ENCODE results near the gene TSPAN18. TPM values are rescaled to one million over a fixed set of nuclear protein-coding genes. Genes with fewer than 3 reads are reported as not detected.
A peak's percentile ranks its signal among the peaks of the same experiment; 100 is the strongest.

TSPAN18 gene
- total RNA-seq, 1 experiment from 2014 or later: not detected

GRCh38 chr11:44780940-44781631 lies 54.3 kb downstream of the TSPAN18 start:
- in situ Hi-C loops (cut with HindIII; ENCODE audit: low pct_unique_long_range_greater_than_20kb, low sequenced_read_pairs): no loop called here
- no peak for DNase-seq (ENCODE audit: low read depth, low spot score)

DNA sequence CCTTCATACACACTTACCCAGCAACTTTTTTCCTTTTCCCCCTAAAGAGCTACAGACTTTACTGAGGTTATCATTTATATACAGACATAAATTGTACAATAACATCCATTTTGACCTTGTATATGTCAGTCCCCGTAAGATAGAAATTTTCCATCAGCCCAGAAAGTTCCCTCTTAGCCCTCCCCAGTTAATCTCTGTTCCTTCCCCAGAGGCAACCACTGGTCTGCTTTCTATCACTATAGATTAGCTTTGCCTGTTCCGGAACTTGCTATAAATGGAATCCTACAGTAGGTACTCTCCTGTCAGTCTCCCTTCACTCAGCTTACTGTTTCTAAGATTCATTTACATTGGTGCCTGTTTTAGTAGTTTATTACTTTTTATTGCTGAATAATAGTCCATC lies 54.9 kb downstream of the TSPAN18 start:
- in situ Hi-C loops (cut with HindIII; ENCODE audit: low pct_unique_long_range_greater_than_20kb, low sequenced_read_pairs): no loop called here
- no peak for DNase-seq (ENCODE audit: low read depth, low spot score)

GRCh38 chr11:44782478-44782877 lies 55.7 kb downstream of the TSPAN18 start:
- in situ Hi-C loops (cut with HindIII; ENCODE audit: low pct_unique_long_range_greater_than_20kb, low sequenced_read_pairs): no loop called here

DNA sequence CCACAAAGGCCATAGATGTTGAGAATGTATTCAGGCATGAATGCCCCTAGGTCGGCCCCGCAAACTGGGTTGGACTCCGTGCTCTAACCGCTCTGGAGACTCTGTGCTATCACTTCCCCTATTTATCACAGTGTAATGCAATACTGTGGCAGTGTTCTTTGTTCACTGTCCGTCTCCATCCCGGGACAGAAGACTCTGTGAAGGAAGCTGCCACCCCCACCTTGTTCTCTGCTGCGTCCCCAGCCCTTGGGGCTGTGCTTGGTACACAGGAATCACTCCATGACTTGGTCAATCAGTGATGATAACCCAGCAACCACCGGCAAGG lies 57.6 kb downstream of the TSPAN18 start:
- in situ Hi-C loops (cut with HindIII; ENCODE audit: low pct_unique_long_range_greater_than_20kb, low sequenced_read_pairs): no loop called here
- no peak for DNase-seq (ENCODE audit: low read depth, low spot score)

More at GRCh38 chr11:44782478-44782877, 55.7 kb downstream of the TSPAN18 start:
- DNase-seq (ENCODE audit: low read depth, low spot score): no peak

GRCh38 chr11:44784851-44785250 lies 58.1 kb downstream of the TSPAN18 start:
- in situ Hi-C loops (cut with HindIII; ENCODE audit: low pct_unique_long_range_greater_than_20kb, low sequenced_read_pairs): no loop called here
- no peak for DNase-seq (ENCODE audit: low read depth, low spot score)

GRCh38 chr11:44785856-44786607 lies 59.3 kb downstream of the TSPAN18 start:
- peak; percentile 28 for DNase-seq (ENCODE audit: low read depth, low spot score)
- in situ Hi-C loops (cut with HindIII; ENCODE audit: low pct_unique_long_range_greater_than_20kb, low sequenced_read_pairs): no loop called here

- no peak for DNase-seq (ENCODE audit: low read depth, low spot score)
- in situ Hi-C loops (cut with HindIII; ENCODE audit: low pct_unique_long_range_greater_than_20kb, low sequenced_read_pairs): no loop called here
Measured at GRCh38 chr11:44787070-44787469, 60.3 kb downstream of the TSPAN18 start.

DNA sequence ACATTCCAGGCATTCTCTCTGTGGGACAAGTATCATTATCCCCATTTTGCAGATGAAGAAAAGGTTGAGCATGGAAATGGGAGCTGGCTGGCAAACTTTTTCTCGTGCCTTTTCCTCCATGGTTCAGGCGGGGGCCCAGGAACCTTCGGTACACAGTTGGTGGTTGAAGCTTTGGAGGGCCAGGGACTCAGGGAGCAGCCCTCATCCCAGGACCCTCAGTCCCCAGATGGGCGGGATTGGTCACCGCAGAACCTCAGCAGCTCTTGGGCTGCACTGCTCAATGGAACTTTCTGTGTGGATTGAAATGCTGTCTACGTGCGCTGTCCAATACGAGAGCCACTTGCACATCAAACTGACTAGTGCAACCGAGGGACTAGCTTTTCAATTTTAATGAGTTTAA lies 61.2 kb downstream of the TSPAN18 start:
- DNase-seq (ENCODE audit: low read depth, low spot score): no peak
- in situ Hi-C loops (cut with HindIII; ENCODE audit: low pct_unique_long_range_greater_than_20kb, low sequenced_read_pairs): no loop called here

DNA sequence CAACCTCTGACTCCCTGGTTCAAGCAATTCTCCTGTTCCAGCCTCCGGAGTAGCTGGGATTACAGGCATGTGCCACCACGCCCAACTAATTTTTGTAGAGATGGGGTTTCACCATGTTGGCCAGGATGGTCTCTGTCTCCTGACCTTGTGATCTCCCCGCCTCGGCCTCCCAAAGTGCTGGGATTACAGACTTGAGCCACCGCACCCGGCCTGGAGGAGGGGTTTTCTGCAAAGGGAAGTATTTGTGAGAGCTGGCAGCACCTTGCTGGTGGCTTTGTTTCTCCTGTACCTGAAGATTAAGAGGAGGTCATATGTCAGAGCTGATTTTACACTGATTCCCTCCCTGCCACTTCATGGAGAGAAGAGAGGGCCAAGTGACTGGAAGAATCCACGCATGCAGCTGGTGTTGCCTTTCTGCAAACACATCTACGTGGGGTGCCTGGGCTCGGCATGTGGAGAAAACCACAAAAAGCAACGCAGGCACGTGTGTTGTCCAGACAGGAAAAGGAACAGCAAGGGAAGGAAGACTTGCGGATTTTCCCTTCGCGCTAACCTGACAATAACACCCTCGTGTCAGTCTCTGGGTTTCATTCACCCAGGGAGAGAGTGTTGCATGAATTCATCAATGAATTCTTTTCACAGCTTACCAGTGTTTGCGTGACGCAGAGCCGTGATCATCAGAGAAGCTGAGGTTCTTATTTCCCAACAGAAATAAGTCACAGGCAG lies 61.9 kb downstream of the TSPAN18 start:
- DNase-seq (ENCODE audit: low read depth, low spot score): peak; percentile 2
- in situ Hi-C loops (cut with HindIII; ENCODE audit: low pct_unique_long_range_greater_than_20kb, low sequenced_read_pairs): no loop called here

GRCh38 chr11:44789496-44789895 lies 62.7 kb downstream of the TSPAN18 start:
- in situ Hi-C loops (cut with HindIII; ENCODE audit: low pct_unique_long_range_greater_than_20kb, low sequenced_read_pairs): no loop called here
- no peak for DNase-seq (ENCODE audit: low read depth, low spot score)

GRCh38 chr11:44790211-44790610 lies 63.4 kb downstream of the TSPAN18 start:
- DNase-seq (ENCODE audit: low read depth, low spot score): no peak
- in situ Hi-C loops (cut with HindIII; ENCODE audit: low pct_unique_long_range_greater_than_20kb, low sequenced_read_pairs): no loop called here

DNA sequence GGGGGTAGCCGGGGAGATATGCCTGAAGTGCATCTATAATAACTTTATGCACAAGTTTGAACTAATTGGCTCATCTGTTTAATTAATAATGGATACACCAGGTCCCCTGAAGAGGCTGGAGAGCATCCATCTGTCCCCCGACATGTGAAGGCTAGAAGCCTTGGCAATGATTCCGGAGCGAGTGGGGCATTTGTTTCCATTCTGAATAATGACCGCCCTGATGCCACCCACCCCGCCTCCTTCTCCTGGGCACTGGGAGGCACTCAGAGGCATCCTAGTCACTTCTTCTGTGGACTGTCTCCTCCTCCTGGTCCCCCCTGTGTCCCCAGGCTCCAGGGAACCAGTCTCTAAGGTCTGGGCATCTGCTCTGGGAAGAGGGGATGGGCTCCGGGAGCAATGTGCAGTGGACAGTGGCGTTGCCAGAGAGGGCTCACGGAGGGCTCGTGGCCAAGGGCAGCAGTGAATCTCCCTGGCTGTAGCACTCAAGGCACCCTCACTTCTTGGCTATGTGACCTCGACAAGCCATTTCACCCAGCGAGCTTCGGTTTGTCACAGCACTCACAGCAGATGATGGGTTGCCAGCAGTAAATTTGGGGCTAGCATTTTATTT lies 64.7 kb downstream of the TSPAN18 start:
- DNase-seq (ENCODE audit: low read depth, low spot score): no peak
- in situ Hi-C loops (cut with HindIII; ENCODE audit: low pct_unique_long_range_greater_than_20kb, low sequenced_read_pairs): no loop called here

DNA sequence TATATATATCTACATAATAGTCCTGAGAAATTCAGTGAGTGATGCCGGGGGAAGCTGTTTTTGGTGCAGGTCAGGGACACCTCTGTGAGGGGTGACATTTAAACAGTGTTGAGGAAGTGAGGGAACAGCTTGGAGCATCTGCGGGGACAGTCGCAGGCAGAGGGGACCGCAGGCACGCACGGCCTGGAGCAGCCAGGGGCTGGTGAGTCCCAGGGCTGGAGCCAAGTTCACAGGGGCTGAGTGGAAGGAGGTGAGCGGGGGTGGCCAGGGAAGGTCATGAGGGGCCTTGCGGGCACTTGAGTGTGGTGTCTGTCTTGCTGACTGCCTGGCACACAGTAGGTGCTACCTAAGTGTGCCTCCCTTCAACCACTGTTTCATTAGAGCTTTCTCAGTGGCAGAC lies 65.4 kb downstream of the TSPAN18 start:
- DNase-seq (ENCODE audit: low read depth, low spot score): no peak
- in situ Hi-C loops (cut with HindIII; ENCODE audit: low pct_unique_long_range_greater_than_20kb, low sequenced_read_pairs): no loop called here

DNA sequence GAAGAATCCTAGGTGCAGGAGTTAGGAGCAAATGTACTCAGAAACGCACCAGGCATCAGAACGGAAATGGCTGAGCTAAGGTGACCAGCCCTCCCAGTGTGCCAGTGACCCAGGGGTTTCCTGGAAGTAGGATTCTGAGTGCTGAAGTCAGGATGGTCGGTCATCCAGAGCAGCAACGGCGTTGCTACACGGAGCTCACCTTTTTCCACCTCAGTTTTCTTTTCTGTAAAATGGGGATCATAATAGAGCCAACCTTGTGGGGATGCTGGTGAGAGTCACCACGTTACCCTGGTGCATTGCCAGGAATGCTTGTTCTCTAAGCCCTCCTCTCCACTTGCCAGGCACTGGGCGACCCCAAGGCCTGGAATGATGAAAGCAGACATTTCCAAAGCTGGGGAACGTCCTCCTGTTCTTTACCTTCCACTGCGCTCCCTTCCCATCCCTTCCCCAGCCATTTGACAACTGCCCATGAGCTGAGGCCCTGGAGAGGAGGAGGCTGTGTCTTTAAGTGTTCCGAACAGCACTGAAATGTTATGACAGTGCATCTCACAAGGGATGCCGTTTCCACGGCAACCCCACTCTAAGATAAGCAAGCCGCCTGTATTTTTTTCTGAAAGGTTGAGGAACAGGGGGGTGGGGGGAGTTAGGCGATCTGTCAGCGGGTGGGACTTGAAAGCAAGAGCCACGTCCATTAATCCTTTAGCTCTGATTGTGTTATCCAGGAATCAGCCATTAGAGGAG lies 66.8 kb downstream of the TSPAN18 start:
- in situ Hi-C loops (cut with HindIII; ENCODE audit: low pct_unique_long_range_greater_than_20kb, low sequenced_read_pairs): no loop called here
- DNase-seq (ENCODE audit: low read depth, low spot score): no peak

GRCh38 chr11:44795803-44796535 lies 69.2 kb downstream of the TSPAN18 start:
- no peak for DNase-seq (ENCODE audit: low read depth, low spot score)
- in situ Hi-C loops (cut with HindIII; ENCODE audit: low pct_unique_long_range_greater_than_20kb, low sequenced_read_pairs): no loop called here

DNA sequence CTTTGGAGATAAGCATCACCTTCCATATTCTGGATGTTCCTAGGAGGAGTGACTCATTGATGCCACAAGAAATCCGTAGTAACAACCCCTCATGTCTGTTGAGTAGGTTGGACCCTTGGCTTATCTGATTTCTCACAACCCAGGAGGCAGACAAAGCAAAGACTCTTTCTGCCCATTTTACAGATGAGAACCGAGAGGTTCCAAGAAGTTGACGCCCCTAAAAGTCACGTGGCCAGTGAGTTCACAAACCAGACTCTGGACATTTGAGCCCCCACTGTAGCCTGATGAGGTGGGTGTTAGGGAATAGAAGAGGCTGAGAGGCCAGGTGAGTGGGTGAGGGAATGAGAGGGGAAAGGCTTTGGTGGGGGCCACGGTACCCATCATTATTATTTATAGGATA lies 70.3 kb downstream of the TSPAN18 start:
- in situ Hi-C loops (cut with HindIII; ENCODE audit: low pct_unique_long_range_greater_than_20kb, low sequenced_read_pairs): no loop called here

More for the DNA sequence above, 70.3 kb downstream of the TSPAN18 start:
- DNase-seq (ENCODE audit: low read depth, low spot score): no peak

Data from SK-MEL-5 (cell line).